Heart left ventricle (tissue), 13 donors: ENCODE results near the gene GAS7.

Source experiments
- POLR2A ChIP-seq, 2 donors: fragments of 450-650 bp; IDR thresholded peaks; one replicate each; pipeline ENCODE4 v1.6.1; 2017; ENCODE audit warnings: antibody characterized with exemption in 2 of 2, mild to moderate bottlenecking in 2 of 2, moderate library complexity in 2 of 2
- TF ChIP-seq, protein P1 (sequence below), 12 donors: fragments of 200-600 bp; sonication (generic) in 4 of 12; IDR thresholded peaks; one replicate each; pipeline versions ENCODE4 v1.5.0 to v1.8.0; 2018 to 2022; ENCODE audit warnings: antibody characterized with exemption in 12 of 12, mild to moderate bottlenecking in 5 of 12
- donor health status: ischemic (EF 13 %, LVEDD 7.1; RV severe dilation, severe dysfunction).
- donor health status: DM: no; HTN: yes; CAD: no.
- donor health status: DM: no; HTN: no; CAD: no.
- donor health status: ischemic (EF 25% LVEDD 6.9; RV normal size, moderate dysfunction).
- donor health status: ischemic (EF 25% LVEDD 5.7; RV mildly dilated, moderate dysfunction).
- donor health status: ischemic (EF 35%, LVEDD 5.7; RV mildly dilated, moderate dysfunction).
- donor health status: nonischemic (EF 11% LVEDD 7.7; RV severe dilation, severe dysfunction).
- donor health status: DM: yes; HTN: yes; CAD: no.
- donor health status: PGD.
- donor health status: ischemic (EF 29% LVEDD 5.4; RV normal size, mild dysfunction).
- donor health status: nonischemic (EF 23%, LVEDD 6.1; RV moderate dilation, normal function).

- TF ChIP-seq, protein P1, sequence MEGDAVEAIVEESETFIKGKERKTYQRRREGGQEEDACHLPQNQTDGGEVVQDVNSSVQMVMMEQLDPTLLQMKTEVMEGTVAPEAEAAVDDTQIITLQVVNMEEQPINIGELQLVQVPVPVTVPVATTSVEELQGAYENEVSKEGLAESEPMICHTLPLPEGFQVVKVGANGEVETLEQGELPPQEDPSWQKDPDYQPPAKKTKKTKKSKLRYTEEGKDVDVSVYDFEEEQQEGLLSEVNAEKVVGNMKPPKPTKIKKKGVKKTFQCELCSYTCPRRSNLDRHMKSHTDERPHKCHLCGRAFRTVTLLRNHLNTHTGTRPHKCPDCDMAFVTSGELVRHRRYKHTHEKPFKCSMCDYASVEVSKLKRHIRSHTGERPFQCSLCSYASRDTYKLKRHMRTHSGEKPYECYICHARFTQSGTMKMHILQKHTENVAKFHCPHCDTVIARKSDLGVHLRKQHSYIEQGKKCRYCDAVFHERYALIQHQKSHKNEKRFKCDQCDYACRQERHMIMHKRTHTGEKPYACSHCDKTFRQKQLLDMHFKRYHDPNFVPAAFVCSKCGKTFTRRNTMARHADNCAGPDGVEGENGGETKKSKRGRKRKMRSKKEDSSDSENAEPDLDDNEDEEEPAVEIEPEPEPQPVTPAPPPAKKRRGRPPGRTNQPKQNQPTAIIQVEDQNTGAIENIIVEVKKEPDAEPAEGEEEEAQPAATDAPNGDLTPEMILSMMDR (IDR thresholded peaks at IDR 0.05), result no peak
- TF ChIP-seq POLR2A (IDR thresholded peaks at IDR 0.05), result no peak
Observed at GRCh38 chr17:10046786-10047785, 151.3 kb downstream of the GAS7 start.
